ENCODE measurements around the gene MAP3K2. TPM values are rescaled to one million over a fixed set of nuclear protein-coding genes. Genes with fewer than 3 reads are reported as not detected.

Gene MAP3K2
- total RNA-seq, 1 experiment from 2014 or later = 38.7 TPM

GRCh38 chr2:127428815-127429109 lies 41.0 kb upstream of the MAP3K2 start:
- H3K4me1 Mint-ChIP-seq (ENCODE audit: low read depth, unreplicated experiment) = peaks cover 5% of the 10 kb centered on the region
- BruUV-seq (replicated peaks) = no TSS peak
- no peaks in the 10 kb centered on the region for H3K27me3 ChIP-seq (replicated peaks; ENCODE audit: control insufficient read depth, insufficient read depth, low read length)
- H3K36me3 Mint-ChIP-seq (ENCODE audit: insufficient read depth, unreplicated experiment) = no peaks in the 10 kb centered on the region
- intact Hi-C loops (cut with micrococcal nuclease; ENCODE audit: unreplicated experiment) = no loop called here
- no peaks in the 10 kb centered on the region for H3K36me3 ChIP-seq (ENCODE audit: control insufficient read depth, insufficient read depth, low read length)
- H3K4me3 Mint-ChIP-seq (ENCODE audit: unreplicated experiment) = no peak overlapping the region
- no peaks in the 10 kb centered on the region for H3K4me1 ChIP-seq
- no peak for TF ChIP-seq CTCF (IDR thresholded peaks at IDR 0.05; ENCODE audit: insufficient read depth in 1 of 2, low read depth in 1 of 2, low read length in 1 of 2, severe bottlenecking in 1 of 2, unreplicated experiment in 1 of 2)
- CTCF ChIA-PET = no interaction called here
- no peaks in the 10 kb centered on the region for H3K27me3 Mint-ChIP-seq (ENCODE audit: insufficient read depth, unreplicated experiment)
- no peaks in the 10 kb centered on the region for H3K9me3 Mint-ChIP-seq (ENCODE audit: unreplicated experiment)
- H3K9me3 ChIP-seq = no peaks in the 10 kb centered on the region
- POLR2A ChIA-PET = no interaction called here
- H3K4me3 ChIP-seq (ENCODE audit: low read depth, low read length) = no peak overlapping the region
- DNase-seq = no peak
- H3K27ac Mint-ChIP-seq (ENCODE audit: unreplicated experiment) = no peak overlapping the region

GRCh38 chr2:127428057-127428814 lies 40.5 kb upstream of the MAP3K2 start:
- no peak for DNase-seq
- H3K4me1 Mint-ChIP-seq (ENCODE audit: low read depth, unreplicated experiment) = peaks cover 7% of the 10 kb centered on the region
- no peaks in the 10 kb centered on the region for H3K36me3 ChIP-seq (ENCODE audit: control insufficient read depth, insufficient read depth, low read length)
- H3K4me3 Mint-ChIP-seq (ENCODE audit: unreplicated experiment) = no peak overlapping the region
- intact Hi-C loops (cut with micrococcal nuclease; ENCODE audit: unreplicated experiment) = no loop called here
- no peak overlapping the region for H3K4me3 ChIP-seq (ENCODE audit: low read depth, low read length)
- ChIA-PET CTCF (no interaction called here), POLR2A (no interaction called here)
- BruUV-seq (replicated peaks) = no TSS peak
- no peaks in the 10 kb centered on the region for H3K9me3 ChIP-seq
- no peak for TF ChIP-seq CTCF (IDR thresholded peaks at IDR 0.05; ENCODE audit: insufficient read depth in 1 of 2, low read depth in 1 of 2, low read length in 1 of 2, severe bottlenecking in 1 of 2, unreplicated experiment in 1 of 2)
- H3K27me3 Mint-ChIP-seq (ENCODE audit: insufficient read depth, unreplicated experiment) = no peaks in the 10 kb centered on the region
- H3K27me3 ChIP-seq (replicated peaks; ENCODE audit: control insufficient read depth, insufficient read depth, low read length) = no peaks in the 10 kb centered on the region
- H3K27ac Mint-ChIP-seq (ENCODE audit: unreplicated experiment) = no peak overlapping the region
- H3K9me3 Mint-ChIP-seq (ENCODE audit: unreplicated experiment) = no peaks in the 10 kb centered on the region
- H3K36me3 Mint-ChIP-seq (ENCODE audit: insufficient read depth, unreplicated experiment) = no peaks in the 10 kb centered on the region
- no peaks in the 10 kb centered on the region for H3K4me1 ChIP-seq

- Mint-ChIP-seq H3K4me3 (ENCODE audit: unreplicated experiment) (no peak overlapping the region), H3K27ac (ENCODE audit: unreplicated experiment) (no peak overlapping the region), H3K27me3 (ENCODE audit: insufficient read depth, unreplicated experiment) (no peaks in the 10 kb centered on the region), H3K9me3 (ENCODE audit: unreplicated experiment) (no peaks in the 10 kb centered on the region), H3K36me3 (ENCODE audit: insufficient read depth, unreplicated experiment) (no peaks in the 10 kb centered on the region), H3K4me1 (ENCODE audit: low read depth, unreplicated experiment) (peaks cover 7% of the 10 kb centered on the region)
- Histone ChIP-seq H3K4me1 (no peaks in the 10 kb centered on the region), H3K36me3 (ENCODE audit: control insufficient read depth, insufficient read depth, low read length) (no peaks in the 10 kb centered on the region), H3K4me3 (ENCODE audit: low read depth, low read length) (no peak overlapping the region), H3K27me3 (replicated peaks; ENCODE audit: control insufficient read depth, insufficient read depth, low read length) (no peaks in the 10 kb centered on the region), H3K9me3 (no peaks in the 10 kb centered on the region)
- BruUV-seq (replicated peaks) = no TSS peak
- intact Hi-C loops (cut with micrococcal nuclease; ENCODE audit: unreplicated experiment) = no loop called here
- ChIA-PET CTCF (no interaction called here), POLR2A (no interaction called here)
- no peak for TF ChIP-seq CTCF (IDR thresholded peaks at IDR 0.05; ENCODE audit: insufficient read depth in 1 of 2, low read depth in 1 of 2, low read length in 1 of 2, severe bottlenecking in 1 of 2, unreplicated experiment in 1 of 2)
- no peak for DNase-seq
Measured at GRCh38 chr2:127427376-127428056, 39.7 kb upstream of the MAP3K2 start.

Data from Caco-2 (cell line).